H1 (cell line): ENCODE data around the gene CDC42EP2. TPM values are rescaled to one million over a fixed set of nuclear protein-coding genes. Genes with fewer than 3 reads are reported as not detected.

ENCODE experiments used
- CTCF ChIA-PET: fragments of 300-600 bp; sonication (Branson Sonifier 250); formaldehyde crosslinking; loops from one replicate; lab custom pipeline; 2021; ENCODE audit not compliant: partially characterized antibody; lab: Charles Lee
- POLR2A ChIA-PET: fragments of 300-600 bp; sonication (Branson Sonifier 250); formaldehyde crosslinking; loops from one replicate; lab custom pipeline; 2021; ENCODE audit warnings: inconsistent platforms; ENCODE audit not compliant: partially characterized antibody; lab: Charles Lee
- DNase-seq, 2 experiments: peaks; one replicate each; pipeline versions ENCODE4 v3.0.0 to v3.0.0-alpha.2; 2010 to 2022; ENCODE audit warnings: low spot score in 2 of 2, low read depth in 1 of 2, mixed read lengths in 1 of 2
- FAIRE-seq: peaks from 2 replicates; lab custom pipeline; 2011; peaks lifted over from hg19 to GRCh38; lab: Jason Lieb, UNC
- H2AFZ ChIP-seq: 2 replicates; pipeline ENCODE4 v1.8.1; 2012; ENCODE audit warnings: low read length, inconsistent platforms
- H2AK5ac ChIP-seq: 2 replicates; pipeline ENCODE4 v1.6.1; 2013; ENCODE audit warnings: low read depth, low read length
- H2BK120ac ChIP-seq: replicated peaks from 2 replicates; pipeline ENCODE3; 2013; ENCODE audit warnings: low read depth, low read length, inconsistent platforms
- H2BK12ac ChIP-seq: 2 replicates; pipeline ENCODE4 v1.6.1; 2013; ENCODE audit warnings: low read depth, low read length
- H2BK15ac ChIP-seq: 2 replicates; pipeline ENCODE4 v1.6.1; 2013; ENCODE audit warnings: low read length
- H2BK20ac ChIP-seq: 2 replicates; pipeline ENCODE4 v1.6.1; 2013; ENCODE audit warnings: low read length
- H2BK5ac ChIP-seq: 2 replicates; pipeline ENCODE4 v1.6.1; 2013; ENCODE audit warnings: low read depth, low read length
- H3K14ac ChIP-seq: 2 replicates; pipeline ENCODE4 v1.6.1; 2013; ENCODE audit warnings: inconsistent platforms; ENCODE audit not compliant: insufficient read length
- H3K18ac ChIP-seq: 2 replicates; pipeline ENCODE4 v1.6.1; 2013; ENCODE audit warnings: low read length; ENCODE audit errors: extremely low read depth
- H3K23ac ChIP-seq: 2 replicates; pipeline ENCODE4 v1.6.1; 2013; ENCODE audit warnings: inconsistent platforms; ENCODE audit not compliant: insufficient read length
- H3K23me2 ChIP-seq: 2 replicates; pipeline ENCODE4 v1.6.1; 2013; ENCODE audit warnings: low read depth, low read length
- H3K27ac ChIP-seq: 2 replicates; pipeline ENCODE4 v1.6.1; 2011; ENCODE audit warnings: low read depth, low read length, inconsistent platforms
- H3K27me3 ChIP-seq, 4 experiments: replicated peaks in 1 of 4; 1 replicate in 1 of 4; 2 replicates in 3 of 4; pipeline versions ENCODE4 v1.6.1 to v1.8.1; 2011 to 2013; ENCODE audit warnings: low read length in 3 of 4, mild to moderate bottlenecking in 3 of 4, inconsistent platforms in 2 of 4, mixed read lengths in 2 of 4, moderate library complexity in 1 of 4; ENCODE audit not compliant: control insufficient read depth in 3 of 4, insufficient read depth in 3 of 4; ENCODE audit errors: extremely low read depth in 1 of 4
- H3K36me3 ChIP-seq, 4 experiments: 2 replicates each; pipeline versions ENCODE4 v1.6.1 to v1.8.1; 2011 to 2013; ENCODE audit warnings: mild to moderate bottlenecking in 4 of 4, low read length in 3 of 4, moderate library complexity in 2 of 4, control low read depth in 1 of 4, inconsistent platforms in 1 of 4; ENCODE audit not compliant: insufficient read depth in 4 of 4, control insufficient read depth in 2 of 4
- H3K4ac ChIP-seq: replicated peaks from 2 replicates; pipeline ENCODE3; 2013; ENCODE audit warnings: low read length, low read depth, mixed read lengths, inconsistent platforms; ENCODE audit not compliant: insufficient read length
- H3K4me1 ChIP-seq, 4 experiments: replicated peaks in 1 of 4; 1 replicate in 1 of 4; 2 replicates in 3 of 4; pipeline versions ENCODE4 v1.6.1 to v1.8.1; 2011 to 2013; ENCODE audit warnings: low read length in 3 of 4, inconsistent platforms in 2 of 4, mixed read lengths in 1 of 4; ENCODE audit not compliant: insufficient read depth in 4 of 4, control insufficient read depth in 3 of 4
- H3K4me2 ChIP-seq, 2 experiments: 2 replicates each; pipeline versions ENCODE4 v1.6.1 to v1.8.1; 2011 to 2013; ENCODE audit warnings: low read depth in 2 of 2, low read length in 2 of 2, control low read depth in 1 of 2, inconsistent platforms in 1 of 2, mild to moderate bottlenecking in 1 of 2; ENCODE audit not compliant: insufficient read depth in 1 of 2
- H3K4me3 ChIP-seq, 4 experiments: fragments of 200-600, 300-600 bp in 1 of 4; sonication (generic), shearing (Covaris generic), sonication (Bioruptor Twin) in 1 of 4; 2 replicates each; pipeline versions ENCODE4 v1.5.1 to v1.8.1; 2011 to 2016; ENCODE audit warnings: low read length in 4 of 4, low read depth in 3 of 4, control low read depth in 2 of 4, inconsistent platforms in 2 of 4, mild to moderate bottlenecking in 2 of 4, mixed read lengths in 1 of 4, moderate library complexity in 1 of 4; ENCODE audit not compliant: insufficient read depth in 2 of 4; ENCODE audit errors: extremely low read depth in 1 of 4
- H3K56ac ChIP-seq: replicated peaks from 2 replicates; pipeline ENCODE3; 2013; ENCODE audit warnings: low read depth, mild to moderate bottlenecking, mixed read lengths, low read length, inconsistent platforms; ENCODE audit not compliant: insufficient read length
- H3K79me1 ChIP-seq: 2 replicates; pipeline ENCODE4 v1.6.1; 2013; ENCODE audit warnings: low read depth, low read length, control low read depth
- H3K79me2 ChIP-seq, 2 experiments: 2 replicates each; pipeline versions ENCODE4 v1.6.1 to v1.8.1; 2012 to 2013; ENCODE audit warnings: low read length in 2 of 2, mild to moderate bottlenecking in 2 of 2, inconsistent platforms in 1 of 2; ENCODE audit not compliant: insufficient read depth in 2 of 2, control insufficient read depth in 1 of 2
- H3K9ac ChIP-seq, 4 experiments: replicated peaks in 1 of 4; 1 replicate in 1 of 4; 2 replicates in 3 of 4; pipeline versions ENCODE4 v1.6.1 to v1.8.1; 2011 to 2013; ENCODE audit warnings: low read depth in 3 of 4, low read length in 3 of 4, control low read depth in 2 of 4, mild to moderate bottlenecking in 2 of 4, moderate library complexity in 2 of 4, inconsistent platforms in 1 of 4; ENCODE audit errors: extremely low read depth in 1 of 4
- H3K9me3 ChIP-seq, 2 experiments: 2 replicates each; pipeline versions ENCODE4 v1.6.1 to v1.8.1; 2012 to 2013; ENCODE audit warnings: mild to moderate bottlenecking in 2 of 2, moderate library complexity in 2 of 2, control low read depth in 1 of 2, inconsistent platforms in 1 of 2, low read depth in 1 of 2, low read length in 1 of 2, mixed read lengths in 1 of 2; ENCODE audit not compliant: insufficient read depth in 2 of 2
- H4K20me1 ChIP-seq, 2 experiments: replicated peaks in 1 of 2; 2 replicates each; pipeline versions ENCODE3 to v1.8.1; 2011 to 2013; ENCODE audit warnings: inconsistent platforms in 2 of 2, low read length in 2 of 2, mild to moderate bottlenecking in 1 of 2; ENCODE audit not compliant: insufficient read depth in 2 of 2, control insufficient read depth in 1 of 2
- H4K5ac ChIP-seq: 2 replicates; pipeline ENCODE4 v1.6.1; 2013; ENCODE audit warnings: low read length, low read depth, mixed read lengths, inconsistent platforms; ENCODE audit not compliant: insufficient read length
- H4K8ac ChIP-seq: 2 replicates; pipeline ENCODE4 v1.8.0; 2013; ENCODE audit warnings: mild to moderate bottlenecking, moderate library complexity, low read length, inconsistent platforms; ENCODE audit not compliant: insufficient read depth; ENCODE audit errors: extremely low read depth
- H4K91ac ChIP-seq: replicated peaks from 2 replicates; pipeline ENCODE3; 2013; ENCODE audit warnings: low read length, mixed read lengths, inconsistent platforms; ENCODE audit not compliant: insufficient read length
- ATF3 ChIP-seq: IDR thresholded peaks from 2 replicates; pipeline ENCODE4 v1.6.1; 2011; ENCODE audit warnings: low read depth, mild to moderate bottlenecking, low read length; ENCODE audit not compliant: insufficient read depth
- CBX8 ChIP-seq: fragments of 300-800, 300-1000 bp; sonication (generic); IDR thresholded peaks from 2 replicates; pipeline ENCODE4 v1.7.1; 2016; ENCODE audit warnings: low read depth, low read length, borderline replicate concordance
- MAFK ChIP-seq: IDR thresholded peaks from 2 replicates; pipeline ENCODE4 v1.6.1; 2012; ENCODE audit warnings: low read depth, mild to moderate bottlenecking, improper control_type of control experiment, low read length
- WGBS, 2 experiments: shearing (Covaris generic) in 1 of 2; methylation state at CpG; one replicate each; pipeline versions ENCODE4 v1.1.6 to v1.1.7; 2013 to 2015; ENCODE audit warnings: low lambda C conversion rate in 2 of 2, mixed read lengths in 2 of 2, inconsistent platforms in 1 of 2, low coverage in 1 of 2, missing lambda C conversion rate in 1 of 2; ENCODE audit not compliant: insufficient replicate concordance in 2 of 2, insufficient coverage in 1 of 2, insufficient read length in 1 of 2; ENCODE audit errors: extremely low coverage in 1 of 2, missing lambda C conversion rate in 1 of 2; 5-methylcytosine and 5-hydroxymethylcytosine counted together
- polyA plus RNA-seq, 7 experiments: library from polyadenylated mRNA; depleted of rRNA in 3 of 7; stranded (reverse) in 5 of 7; unstranded in 2 of 7; fragments of >200 nt in 5 of 7; fragments of 200-250 nt in 2 of 7; gene quantifications; 1 replicate in 5 of 7; 2 replicates in 1 of 7; 4 replicates in 1 of 7; pipeline versions ENCODE4 v1.2.1 to v1.2.3, GENCODE V29; 2011 to 2013; ENCODE audit warnings: missing spikeins in 2 of 7, mixed read lengths in 2 of 7
- total RNA-seq: library from RNA; stranded (reverse); fragmentation: NEBNext Ultra II Directional; extraction: Animal tissue kit (Norgen Biotek cat#: 25700); gene quantifications from 2 replicates; pipeline ENCODE4 v1.2.1, GENCODE V29; 2021

Gene CDC42EP2
- total and polyA plus RNA-seq, 2 of the 8 experiments (the other 6 are each of a cell fraction or from before 2014, with no cell fraction given) = 11.8 to 13.3 TPM

- Histone ChIP-seq H3K9me3 (no peaks in the 10 kb centered on the region), H3K18ac (no peak overlapping the region), H2AK5ac (no peak overlapping the region), H3K4me2 (no peak overlapping the region), H3K56ac (no peak overlapping the region), H4K91ac (no peak overlapping the region), H4K20me1 (peaks cover 0 to 2% of the 10 kb centered on the region in 2 experiments), H4K5ac (no peak overlapping the region), H3K27me3 (no peaks in the 10 kb centered on the region), H3K79me2 (no peaks in the 10 kb centered on the region), H3K79me1 (no peaks in the 10 kb centered on the region; the same call in 1 of the 2 replicates), H4K8ac (no peak overlapping the region), H2BK5ac (no peak overlapping the region), H3K14ac (no peak overlapping the region), H3K23ac (no peak overlapping the region), H3K23me2 (no peaks in the 10 kb centered on the region), H3K36me3 (peaks cover 42 to 85% (median 68%) of the 10 kb centered on the region in 4 experiments), H2BK15ac (no peak overlapping the region), H3K9ac (no peak overlapping the region), H2BK12ac (no peak overlapping the region), H3K4me1 (no peaks in the 10 kb centered on the region), H2BK20ac (no peak overlapping the region), H2BK120ac (no peak overlapping the region), H2AFZ (no peak overlapping the region), H3K4ac (no peak overlapping the region), H3K4me3 (no peak overlapping the region), H3K27ac (no peak overlapping the region)
- TF ChIP-seq CBX8 (no peak), ATF3 (no peak), MAFK (peak; percentile 56)
- POLR2A ChIA-PET = interaction anchor here (1.0 to 3.9 kb wide), 7 partner anchors 10 to 54 kb away, joined by 3 to 34 read pairs (median 4); no protein-coding TSS in a partner anchor
- DNase-seq (no peak), FAIRE-seq (no peak)
- 89% methylated on average over 5 of the region's 5 CpGs; no CpG with 5 or more reads in 1 of the 2 experiments for WGBS, 2 experiments
- CTCF ChIA-PET = interaction anchor here (1.1 to 52.8 kb wide), 4 partner anchors 5 to 65 kb away, joined by 3 to 1179 read pairs (median 592); partner anchors contain the start of genes CDC42EP2 and DPF2
Observed at GRCh38 chr11:65291613-65292012, 23.1 kb upstream of the CDC42EP2 start.
